Neural crest cell (in vitro differentiated cells): ENCODE data around the gene CHIC2. TPM values are rescaled to one million over a fixed set of nuclear protein-coding genes. Genes with fewer than 3 reads are reported as not detected.

Experiments
- DNase-seq: peaks from one replicate; pipeline ENCODE4 v3.0.0; 2021; ENCODE audit warnings: low read depth, mixed read lengths, low spot score
- H3K27ac Mint-ChIP-seq: one replicate; pipeline ENCODE4 v1.8.0; 2021; ENCODE audit warnings: mild to moderate bottlenecking, mixed read lengths; ENCODE audit not compliant: unreplicated experiment
- H3K27me3 Mint-ChIP-seq: 2 replicates; pipeline ENCODE4 v1.8.0; 2021; ENCODE audit warnings: low read depth, mild to moderate bottlenecking, mixed read lengths
- H3K36me3 Mint-ChIP-seq: 2 replicates; pipeline ENCODE4 v1.8.0; 2021; ENCODE audit warnings: low read depth, mild to moderate bottlenecking, mixed read lengths
- H3K4me1 Mint-ChIP-seq: 2 replicates; pipeline ENCODE4 v1.8.0; 2021; ENCODE audit warnings: mixed read lengths
- H3K4me3 Mint-ChIP-seq: one replicate; pipeline ENCODE4 v1.8.0; 2021; ENCODE audit warnings: mild to moderate bottlenecking, mixed read lengths
- H3K9me3 Mint-ChIP-seq: 2 replicates; pipeline ENCODE4 v1.8.0; 2021; ENCODE audit warnings: mixed read lengths
- CTCF ChIP-seq: fragments of 200-600 bp; sonication (generic); conservative IDR thresholded peaks from 2 replicates; pipeline ENCODE4 v1.5.0; 2021; ENCODE audit warnings: antibody characterized with exemption, mild to moderate bottlenecking
- total RNA-seq: library from RNA; stranded (reverse); gene quantifications from 2 replicates; pipeline ENCODE4 v1.2.1, GENCODE V29; 2021

CHIC2 gene
- total RNA-seq, 1 donor from 2014 or later = 9.5 TPM

GRCh38 chr4:54099748-54100574, 35.6 kb upstream of the CHIC2 start, which contains the start of gene GSX2:
GSX2 (plus strand) TSS chr4:54100163; CDS start chr4:54100345, 182 bp downstream.
- Mint-ChIP-seq H3K9me3 (no peaks in the 10 kb centered on the region), H3K4me3 (peak within 1 kb of the TSS; percentile 54), H3K36me3 (no peaks in the 10 kb centered on the region), H3K27ac (no peak within 1 kb of the TSS), H3K27me3 (peaks cover 100% of the 10 kb centered on the region), H3K4me1 (peaks cover 53% of the 10 kb centered on the region)
- DNase-seq = no peak
- TF ChIP-seq CTCF = no peak

- no peak for DNase-seq
- H3K36me3 Mint-ChIP-seq = no peaks in the 10 kb centered on the region
- TF ChIP-seq CTCF = no peak
- H3K4me3 Mint-ChIP-seq = peak overlapping the region; percentile 41
- no peak overlapping the region for H3K27ac Mint-ChIP-seq
- no peaks in the 10 kb centered on the region for H3K9me3 Mint-ChIP-seq
- H3K27me3 Mint-ChIP-seq = peaks cover 100% of the 10 kb centered on the region
- peaks cover 47% of the 10 kb centered on the region for H3K4me1 Mint-ChIP-seq
Measured at GRCh38 chr4:54099287-54099747, 34.9 kb upstream of the CHIC2 start.

- H3K36me3 Mint-ChIP-seq = no peaks in the 10 kb centered on the region
- H3K4me3 Mint-ChIP-seq = peak overlapping the region; percentile 41
- H3K27me3 Mint-ChIP-seq = peaks cover 100% of the 10 kb centered on the region
- TF ChIP-seq CTCF = no peak
- no peaks in the 10 kb centered on the region for H3K9me3 Mint-ChIP-seq
- DNase-seq = no peak
- no peak overlapping the region for H3K27ac Mint-ChIP-seq
- H3K4me1 Mint-ChIP-seq = peaks cover 41% of the 10 kb centered on the region
Measured at GRCh38 chr4:54098375-54098774, 34.0 kb upstream of the CHIC2 start.

- DNase-seq = no peak
- H3K9me3 Mint-ChIP-seq = no peaks in the 10 kb centered on the region
- H3K36me3 Mint-ChIP-seq = no peaks in the 10 kb centered on the region
- peaks cover 41% of the 10 kb centered on the region for H3K4me1 Mint-ChIP-seq
- H3K27me3 Mint-ChIP-seq = peaks cover 100% of the 10 kb centered on the region
- H3K27ac Mint-ChIP-seq = no peak overlapping the region
- no peak overlapping the region for H3K4me3 Mint-ChIP-seq
- no peak for TF ChIP-seq CTCF
Measured at GRCh38 chr4:54097152-54097551, 32.7 kb upstream of the CHIC2 start.

- H3K4me1 Mint-ChIP-seq = peaks cover 45% of the 10 kb centered on the region
- no peak for DNase-seq
- no peak overlapping the region for H3K27ac Mint-ChIP-seq
- TF ChIP-seq CTCF = no peak
- H3K27me3 Mint-ChIP-seq = peaks cover 100% of the 10 kb centered on the region
- no peaks in the 10 kb centered on the region for H3K36me3 Mint-ChIP-seq
- no peaks in the 10 kb centered on the region for H3K9me3 Mint-ChIP-seq
- H3K4me3 Mint-ChIP-seq = peak overlapping the region; percentile 14
Measured at GRCh38 chr4:54096295-54096962, 32.0 kb upstream of the CHIC2 start.
